Measurements from ENCODE around the gene LIPM.

GRCh38 chr10:88854684-88855083, 52.2 kb downstream of the LIPM start:
- TF ChIP-seq ELF4 (IDR thresholded peaks at IDR 0.05) (no peak), SP1 (IDR thresholded peaks at IDR 0.05) (no peak), TARDBP (IDR thresholded peaks at IDR 0.05) (no peak), CTBP1 (IDR thresholded peaks at IDR 0.05; ENCODE audit: borderline replicate concordance) (no peak), SUZ12 (IDR thresholded peaks at IDR 0.05) (no peak), BHLHE40 (IDR thresholded peaks at IDR 0.05; ENCODE audit: borderline replicate concordance) (no peak), FOXM1 (IDR thresholded peaks at IDR 0.05; ENCODE audit: borderline replicate concordance) (no peak), ZNF384 (IDR thresholded peaks at IDR 0.05) (no peak), NFRKB (IDR thresholded peaks at IDR 0.05) (no peak)

All from HEK293T (cell line).